KMS-11 (cell line): ENCODE data around the gene MAP3K6.

ENCODE experiments used
- H2AFZ ChIP-seq: fragments of 200-600 bp; sonication (generic); 2 replicates; pipeline ENCODE4 v1.6.1; 2016; ENCODE audit warnings: antibody characterized with exemption, mixed run types, low read depth
- H3K27ac ChIP-seq: fragments of 200-600 bp; sonication (generic); 2 replicates; pipeline ENCODE4 v1.6.1; 2016; ENCODE audit warnings: mild to moderate bottlenecking, mixed run types
- H3K27me3 ChIP-seq: fragments of 200-600 bp; sonication (generic); 2 replicates; pipeline ENCODE4 v1.6.1; 2017; ENCODE audit warnings: mild to moderate bottlenecking, low read depth, mixed run types, moderate library complexity; ENCODE audit not compliant: insufficient read depth
- H3K36me3 ChIP-seq: fragments of 200-600 bp; sonication (generic); 2 replicates; pipeline ENCODE4 v1.6.1; 2017; ENCODE audit warnings: mild to moderate bottlenecking, mixed run types; ENCODE audit not compliant: insufficient read depth
- H3K4me1 ChIP-seq: fragments of 200-600 bp; sonication (generic); 2 replicates; pipeline ENCODE4 v1.6.1; 2016; ENCODE audit warnings: mild to moderate bottlenecking, low read depth, mixed run types; ENCODE audit not compliant: poor library complexity, severe bottlenecking
- H3K4me2 ChIP-seq: fragments of 200-600 bp; sonication (generic); 2 replicates; pipeline ENCODE4 v1.7.0; 2016; ENCODE audit warnings: mild to moderate bottlenecking, mixed run types
- H3K4me3 ChIP-seq: fragments of 200-600 bp; sonication (generic); IDR thresholded peaks from 2 replicates; pipeline ENCODE4 v1.6.1; 2017; ENCODE audit warnings: low read depth, low read length, mixed read lengths; ENCODE audit not compliant: insufficient read depth
- H3K79me2 ChIP-seq: fragments of 200-600 bp; sonication (generic); 2 replicates; pipeline ENCODE4 v1.6.1; 2016; ENCODE audit warnings: low read depth, mixed run types; ENCODE audit not compliant: insufficient read depth
- H3K9ac ChIP-seq: fragments of 200-600 bp; sonication (generic); 2 replicates; pipeline ENCODE4 v1.6.1; 2016; ENCODE audit warnings: mild to moderate bottlenecking, mixed run types
- H4K20me1 ChIP-seq: fragments of 200-600 bp; sonication (generic); 2 replicates; pipeline ENCODE4 v1.6.1; 2016; ENCODE audit warnings: mild to moderate bottlenecking, mixed run types; ENCODE audit not compliant: insufficient read depth
- TF ChIP-seq, protein P1 (sequence below): fragments of 200-600 bp; sonication (generic); conservative IDR thresholded peaks from 2 replicates; pipeline ENCODE4 v1.6.1; 2017; ENCODE audit warnings: low read depth, mild to moderate bottlenecking, antibody characterized with exemption, low read length, moderate library complexity, mixed read lengths

MAP3K6 gene

DNA sequence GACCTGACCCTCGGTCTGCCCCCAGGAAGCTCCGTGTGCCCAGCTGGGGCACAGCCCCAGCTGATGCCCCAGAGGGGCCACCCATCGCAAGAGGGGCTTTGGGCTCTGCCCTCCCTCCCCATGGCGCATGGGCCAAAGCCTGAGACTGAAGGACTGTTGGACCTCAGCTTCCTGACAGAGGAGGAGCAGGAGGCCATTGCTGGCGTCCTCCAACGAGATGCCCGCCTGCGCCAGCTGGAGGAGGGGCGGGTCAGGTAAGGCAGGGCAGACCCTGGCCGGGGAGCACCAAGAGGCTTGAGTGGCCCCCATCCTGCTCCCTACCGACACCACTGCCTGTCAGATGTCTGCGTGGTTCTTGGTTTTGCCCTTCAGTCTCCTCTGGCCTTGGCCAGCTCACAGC is 21.5 kb downstream of the MAP3K6 start:
- no peaks in the 10 kb centered on the region for H4K20me1 ChIP-seq
- H3K9ac ChIP-seq = no peak overlapping the region
- TF ChIP-seq, protein P1, sequence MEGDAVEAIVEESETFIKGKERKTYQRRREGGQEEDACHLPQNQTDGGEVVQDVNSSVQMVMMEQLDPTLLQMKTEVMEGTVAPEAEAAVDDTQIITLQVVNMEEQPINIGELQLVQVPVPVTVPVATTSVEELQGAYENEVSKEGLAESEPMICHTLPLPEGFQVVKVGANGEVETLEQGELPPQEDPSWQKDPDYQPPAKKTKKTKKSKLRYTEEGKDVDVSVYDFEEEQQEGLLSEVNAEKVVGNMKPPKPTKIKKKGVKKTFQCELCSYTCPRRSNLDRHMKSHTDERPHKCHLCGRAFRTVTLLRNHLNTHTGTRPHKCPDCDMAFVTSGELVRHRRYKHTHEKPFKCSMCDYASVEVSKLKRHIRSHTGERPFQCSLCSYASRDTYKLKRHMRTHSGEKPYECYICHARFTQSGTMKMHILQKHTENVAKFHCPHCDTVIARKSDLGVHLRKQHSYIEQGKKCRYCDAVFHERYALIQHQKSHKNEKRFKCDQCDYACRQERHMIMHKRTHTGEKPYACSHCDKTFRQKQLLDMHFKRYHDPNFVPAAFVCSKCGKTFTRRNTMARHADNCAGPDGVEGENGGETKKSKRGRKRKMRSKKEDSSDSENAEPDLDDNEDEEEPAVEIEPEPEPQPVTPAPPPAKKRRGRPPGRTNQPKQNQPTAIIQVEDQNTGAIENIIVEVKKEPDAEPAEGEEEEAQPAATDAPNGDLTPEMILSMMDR = no peak
- no peaks in the 10 kb centered on the region for H3K4me1 ChIP-seq
- H2AFZ ChIP-seq = no peak overlapping the region
- H3K27ac ChIP-seq = no peak overlapping the region
- no peaks in the 10 kb centered on the region for H3K27me3 ChIP-seq
- H3K36me3 ChIP-seq = no peaks in the 10 kb centered on the region
- no peak overlapping the region for H3K4me2 ChIP-seq
- H3K79me2 ChIP-seq = no peaks in the 10 kb centered on the region
- H3K4me3 ChIP-seq = no peak overlapping the region

DNA sequence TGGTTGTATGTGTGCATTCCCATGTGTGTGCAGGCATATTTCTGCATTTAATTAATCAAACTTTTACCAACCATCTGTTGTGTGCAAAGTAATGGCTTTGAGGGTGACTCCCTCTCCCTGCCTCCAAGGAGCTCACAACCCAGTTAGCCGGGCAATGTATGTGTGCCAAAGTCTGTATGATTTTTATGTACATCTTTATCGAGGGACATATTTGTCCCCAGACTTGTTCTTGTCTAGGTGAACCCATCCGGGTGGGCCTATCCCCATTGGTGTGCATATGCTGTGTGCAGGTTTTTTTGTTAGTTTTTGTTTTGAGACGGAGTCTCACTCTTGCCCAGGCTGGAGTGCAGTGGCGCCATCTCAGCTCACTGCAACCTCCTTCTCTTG is 23.1 kb downstream of the MAP3K6 start:
- Histone ChIP-seq H3K4me2 (no peak overlapping the region), H3K4me1 (no peaks in the 10 kb centered on the region), H3K4me3 (no peak overlapping the region), H4K20me1 (no peaks in the 10 kb centered on the region), H3K79me2 (no peaks in the 10 kb centered on the region), H2AFZ (no peak overlapping the region), H3K9ac (no peak overlapping the region), H3K27ac (no peak overlapping the region), H3K27me3 (no peaks in the 10 kb centered on the region), H3K36me3 (no peaks in the 10 kb centered on the region)
- TF ChIP-seq, protein P1 = no peak

DNA sequence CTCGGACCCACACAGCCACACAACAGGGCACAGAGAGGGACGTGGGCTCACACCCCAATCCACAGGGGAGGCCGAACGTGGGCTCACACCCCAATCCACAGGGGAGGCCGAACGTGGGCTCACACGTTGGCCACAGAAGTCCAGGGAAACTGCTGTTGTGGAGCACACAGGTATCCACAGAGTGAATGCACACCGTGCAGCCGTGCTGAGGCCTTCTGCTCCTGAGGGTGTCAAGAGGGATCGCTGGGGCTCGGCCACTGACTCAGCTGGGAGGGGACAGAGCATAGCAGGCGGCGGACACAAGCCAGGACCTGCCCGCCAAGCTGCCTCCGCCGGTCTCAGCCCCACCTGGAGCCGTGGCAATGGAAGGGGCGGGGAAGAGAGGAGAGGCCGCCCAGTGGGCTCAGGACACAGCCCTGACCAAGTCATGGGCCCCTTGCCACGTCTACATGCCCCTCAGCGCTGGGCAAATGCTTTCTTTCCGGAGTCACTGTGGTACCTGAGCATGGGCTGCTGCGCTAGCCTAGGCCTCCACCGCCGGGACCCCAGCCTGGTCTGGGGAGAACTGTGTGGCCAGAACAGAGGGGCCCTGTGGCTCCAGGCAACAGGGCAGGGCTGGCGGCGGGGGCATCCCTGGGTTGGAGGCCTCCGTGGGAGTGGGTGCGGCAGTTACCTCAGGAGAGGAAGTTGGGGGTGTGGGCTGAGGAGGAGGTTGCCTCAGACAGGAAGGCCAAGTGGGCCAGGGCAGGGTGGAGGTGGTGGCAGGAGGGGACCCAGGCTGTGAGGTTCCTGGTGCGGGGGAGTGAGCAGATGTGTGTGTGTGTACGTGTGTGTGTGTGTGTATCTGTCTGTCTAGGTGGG is 23.8 kb downstream of the MAP3K6 start:
- Histone ChIP-seq H3K79me2 (no peaks in the 10 kb centered on the region), H3K27me3 (no peaks in the 10 kb centered on the region), H3K9ac (no peak overlapping the region), H3K4me1 (no peaks in the 10 kb centered on the region), H3K36me3 (no peaks in the 10 kb centered on the region), H2AFZ (no peak overlapping the region), H4K20me1 (no peaks in the 10 kb centered on the region), H3K27ac (no peak overlapping the region), H3K4me3 (no peak overlapping the region), H3K4me2 (no peak overlapping the region)
- TF ChIP-seq, protein P1 = no peak

DNA sequence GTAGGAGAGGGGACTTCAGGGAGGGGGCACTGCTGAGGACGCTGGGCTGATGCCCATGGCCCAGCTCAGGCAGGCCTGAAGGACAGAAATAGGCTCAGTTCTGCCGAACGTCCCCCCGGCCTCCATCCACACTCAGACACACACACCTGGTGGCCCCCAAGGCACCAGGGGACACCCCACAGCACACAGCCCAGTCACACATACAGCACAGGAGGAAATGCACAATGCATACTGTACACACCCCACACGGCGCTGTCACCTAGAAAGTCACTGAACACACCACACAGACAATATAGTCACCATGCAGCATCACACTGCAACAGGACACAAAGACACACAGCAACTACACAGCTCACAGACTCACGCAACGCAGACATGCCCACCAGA is 24.4 kb downstream of the MAP3K6 start:
- TF ChIP-seq, protein P1 = no peak
- H2AFZ ChIP-seq = no peak overlapping the region
- no peak overlapping the region for H3K27ac ChIP-seq
- H3K79me2 ChIP-seq = no peaks in the 10 kb centered on the region
- H3K4me1 ChIP-seq = no peaks in the 10 kb centered on the region
- H3K9ac ChIP-seq = no peak overlapping the region
- no peaks in the 10 kb centered on the region for H4K20me1 ChIP-seq
- H3K27me3 ChIP-seq = no peaks in the 10 kb centered on the region
- no peak overlapping the region for H3K4me2 ChIP-seq
- no peak overlapping the region for H3K4me3 ChIP-seq
- no peaks in the 10 kb centered on the region for H3K36me3 ChIP-seq
